Measurements from ENCODE around the gene PER2. TPM values are rescaled to one million over a fixed set of nuclear protein-coding genes. Genes with fewer than 3 reads are reported as not detected.

Gene PER2
- total and polyA plus RNA-seq, 8 donors, result 7.7 to 14.2 (median 8.8) TPM

DNA sequence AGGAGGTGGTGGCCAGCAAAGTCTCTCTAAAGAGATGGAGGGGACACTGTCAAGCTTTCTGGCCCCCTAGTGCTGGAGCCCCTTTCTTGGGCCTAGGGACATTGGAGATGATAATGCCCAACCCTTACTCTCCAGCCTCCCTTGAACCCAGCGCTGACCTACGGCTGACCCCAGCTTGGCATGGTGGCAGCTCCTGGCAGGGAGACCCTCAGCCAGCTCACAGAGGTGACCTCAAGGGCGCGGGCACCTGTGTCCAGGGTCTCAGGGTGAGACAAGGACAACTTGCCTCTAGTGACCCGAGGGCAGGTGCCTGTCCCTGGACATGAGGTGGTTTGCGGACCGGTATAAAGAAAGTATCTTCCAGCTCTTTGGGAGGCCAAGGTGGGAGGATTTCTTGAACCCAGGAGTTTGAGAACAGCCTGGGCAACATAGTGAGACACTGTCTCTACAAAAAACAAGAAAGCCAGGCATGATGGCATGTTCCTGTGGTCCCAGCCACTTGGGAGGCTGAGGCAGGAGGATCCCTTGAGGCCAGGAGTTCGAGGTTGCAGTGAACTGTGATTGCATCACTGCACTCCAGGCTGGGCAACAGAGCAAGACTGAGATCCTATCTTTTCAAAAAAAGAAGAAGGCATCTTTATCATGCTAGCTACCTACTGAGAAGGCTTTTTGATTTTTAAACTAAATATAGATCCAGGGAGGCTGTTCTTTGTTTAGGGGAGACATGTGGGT lies 3.3 kb upstream of the PER2 start:
- no peak overlapping the region for H3K4me3 ChIP-seq
- peaks cover 14 to 25% of the 10 kb centered on the region in 2 donors for H3K4me1 ChIP-seq
- DNase-seq (no peak), ATAC-seq (no peak)
- H3K9me3 ChIP-seq, result no peaks in the 10 kb centered on the region
- H3K27me3 ChIP-seq, result no peaks in the 10 kb centered on the region
- no peak overlapping the region for H3K27ac ChIP-seq
- TF ChIP-seq, protein P1, sequence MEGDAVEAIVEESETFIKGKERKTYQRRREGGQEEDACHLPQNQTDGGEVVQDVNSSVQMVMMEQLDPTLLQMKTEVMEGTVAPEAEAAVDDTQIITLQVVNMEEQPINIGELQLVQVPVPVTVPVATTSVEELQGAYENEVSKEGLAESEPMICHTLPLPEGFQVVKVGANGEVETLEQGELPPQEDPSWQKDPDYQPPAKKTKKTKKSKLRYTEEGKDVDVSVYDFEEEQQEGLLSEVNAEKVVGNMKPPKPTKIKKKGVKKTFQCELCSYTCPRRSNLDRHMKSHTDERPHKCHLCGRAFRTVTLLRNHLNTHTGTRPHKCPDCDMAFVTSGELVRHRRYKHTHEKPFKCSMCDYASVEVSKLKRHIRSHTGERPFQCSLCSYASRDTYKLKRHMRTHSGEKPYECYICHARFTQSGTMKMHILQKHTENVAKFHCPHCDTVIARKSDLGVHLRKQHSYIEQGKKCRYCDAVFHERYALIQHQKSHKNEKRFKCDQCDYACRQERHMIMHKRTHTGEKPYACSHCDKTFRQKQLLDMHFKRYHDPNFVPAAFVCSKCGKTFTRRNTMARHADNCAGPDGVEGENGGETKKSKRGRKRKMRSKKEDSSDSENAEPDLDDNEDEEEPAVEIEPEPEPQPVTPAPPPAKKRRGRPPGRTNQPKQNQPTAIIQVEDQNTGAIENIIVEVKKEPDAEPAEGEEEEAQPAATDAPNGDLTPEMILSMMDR (IDR thresholded peaks at IDR 0.05), result no peak
- H3K36me3 ChIP-seq, result no peaks in the 10 kb centered on the region
- intact Hi-C loops (cut with DNase I), result no loop called here

DNA sequence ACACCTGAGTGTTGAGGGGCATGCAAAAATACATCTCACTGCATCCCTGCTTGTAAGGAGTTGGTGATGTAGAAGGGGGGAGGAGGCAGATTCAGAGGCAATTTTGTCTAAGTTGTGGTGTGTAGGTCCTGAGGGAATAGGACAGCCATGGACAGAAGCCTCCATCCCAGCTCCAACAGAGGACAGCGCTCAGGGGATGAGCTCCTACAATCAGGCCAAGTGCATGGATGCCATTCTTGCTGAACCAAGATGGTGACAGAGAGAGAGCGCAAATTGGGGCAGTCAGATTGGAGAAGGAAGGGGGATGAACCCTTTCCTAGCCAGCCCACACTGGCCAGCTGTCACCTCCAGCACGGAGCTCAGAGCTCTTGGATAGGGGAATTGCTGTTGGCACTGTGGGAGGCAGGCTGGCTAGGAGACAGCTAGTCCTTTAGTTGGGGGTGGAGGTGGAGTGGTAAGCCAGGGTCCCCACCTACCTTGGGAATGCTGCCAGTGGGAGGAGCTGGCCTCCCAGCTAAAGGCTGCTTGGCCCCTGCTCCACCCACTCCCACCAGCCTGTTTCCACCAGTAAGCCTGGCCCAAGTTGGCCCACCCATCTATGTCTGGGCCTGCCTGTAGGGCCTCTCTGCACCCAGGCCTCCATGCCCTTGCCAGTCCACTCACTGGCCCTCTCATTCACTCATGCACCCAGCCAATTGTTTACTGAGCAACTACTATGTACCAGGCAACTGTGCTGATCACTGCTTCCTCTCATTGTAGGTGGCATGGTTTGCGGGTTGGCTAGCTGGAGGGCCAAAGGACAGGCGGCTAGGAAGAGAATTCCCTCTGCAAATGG lies 2.5 kb upstream of the PER2 start:
- ATAC-seq (no peak), DNase-seq (no peak)
- Histone ChIP-seq H3K4me1 (peaks cover 22 to 33% of the 10 kb centered on the region in 2 donors), H3K36me3 (no peaks in the 10 kb centered on the region), H3K9me3 (no peaks in the 10 kb centered on the region), H3K27ac (peak overlapping the region in 1 of 2 donors; percentile 35), H3K27me3 (no peaks in the 10 kb centered on the region), H3K4me3 (no peak overlapping the region)
- intact Hi-C loops (cut with DNase I), result no loop called here
- TF ChIP-seq, protein P1 (IDR thresholded peaks at IDR 0.05), result no peak

DNA sequence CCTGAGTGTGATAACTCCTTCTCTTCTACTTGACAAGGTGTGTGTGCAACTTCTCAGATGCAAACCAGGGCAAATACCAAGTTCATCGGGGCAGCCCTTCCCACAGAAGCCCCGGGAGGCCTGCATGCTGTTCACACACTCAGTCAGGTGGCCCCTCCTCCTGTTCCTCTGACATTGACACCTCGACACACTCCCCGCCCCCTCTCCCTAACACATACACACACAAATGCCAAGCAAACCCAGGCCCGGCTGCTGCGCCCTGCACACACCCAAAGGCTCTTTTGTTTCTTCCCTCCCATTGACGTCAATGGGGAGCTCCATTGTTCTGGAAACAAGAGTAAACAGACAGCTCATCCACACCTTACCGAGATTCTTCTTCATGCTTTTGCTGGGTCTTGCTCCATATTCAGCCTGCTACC lies 1.7 kb upstream of the PER2 start:
- H3K4me1 ChIP-seq, result peaks cover 27 to 41% of the 10 kb centered on the region in 2 donors
- intact Hi-C loops (cut with DNase I), result no loop called here
- peak in 2 of 4 donors; percentile 55 to 75 for DNase-seq
- no peak for ATAC-seq
- no peak overlapping the region for H3K4me3 ChIP-seq
- peak overlapping the region; percentile 87 to 93 for H3K27ac ChIP-seq
- TF ChIP-seq, protein P1 (IDR thresholded peaks at IDR 0.05), result no peak
- no peaks in the 10 kb centered on the region for H3K36me3 ChIP-seq
- no peaks in the 10 kb centered on the region for H3K9me3 ChIP-seq
- no peaks in the 10 kb centered on the region for H3K27me3 ChIP-seq

DNA sequence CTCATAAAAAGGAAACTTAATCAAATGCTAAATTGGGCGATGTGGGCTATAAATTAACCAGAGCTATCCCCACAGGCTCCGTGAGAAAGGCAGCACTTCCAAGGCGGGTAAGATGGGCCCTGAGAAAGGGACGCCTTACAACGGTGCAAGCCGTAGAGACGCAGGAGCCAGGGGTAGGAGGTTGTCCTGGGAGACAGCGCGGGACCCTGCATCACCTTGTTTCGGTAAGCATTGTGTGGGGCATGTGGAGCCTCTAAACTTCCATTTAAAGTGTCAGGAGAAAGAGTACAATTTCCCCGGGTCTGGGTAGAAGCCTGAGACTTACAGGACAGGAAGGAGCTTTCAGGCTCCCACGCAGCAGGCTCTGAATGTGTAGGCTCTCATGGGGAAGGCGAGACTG lies 1.2 kb upstream of the PER2 start:
- no peaks in the 10 kb centered on the region for H3K9me3 ChIP-seq
- peak overlapping the region; percentile 87 to 93 for H3K27ac ChIP-seq
- H3K4me1 ChIP-seq, result peaks cover 32 to 46% of the 10 kb centered on the region in 2 donors
- ATAC-seq (no peak), DNase-seq (no peak)
- peak overlapping the region in 1 of 2 donors; percentile 59 for H3K4me3 ChIP-seq
- H3K36me3 ChIP-seq, result no peaks in the 10 kb centered on the region
- intact Hi-C loops (cut with DNase I), result no loop called here
- H3K27me3 ChIP-seq, result no peaks in the 10 kb centered on the region
- TF ChIP-seq, protein P1 (IDR thresholded peaks at IDR 0.05), result no peak
